Hindlimb muscle (tissue), 1 donor: ENCODE data around the gene ACTR2. TPM values are rescaled to one million over a fixed set of nuclear protein-coding genes. Genes with fewer than 3 reads are reported as not detected.

Experiments used
- DNase-seq: peaks from one replicate; pipeline ENCODE4 v3.0.0-alpha.2; 2013
- polyA plus RNA-seq: library from polyadenylated mRNA; unstranded; fragments of 120-200 nt; gene quantifications from one replicate; pipeline ENCODE4 v1.2.1, GENCODE V29; 2013; ENCODE audit not compliant: insufficient read length

Gene ACTR2
- polyA plus RNA-seq, 1 donor, result 110 TPM

DNA sequence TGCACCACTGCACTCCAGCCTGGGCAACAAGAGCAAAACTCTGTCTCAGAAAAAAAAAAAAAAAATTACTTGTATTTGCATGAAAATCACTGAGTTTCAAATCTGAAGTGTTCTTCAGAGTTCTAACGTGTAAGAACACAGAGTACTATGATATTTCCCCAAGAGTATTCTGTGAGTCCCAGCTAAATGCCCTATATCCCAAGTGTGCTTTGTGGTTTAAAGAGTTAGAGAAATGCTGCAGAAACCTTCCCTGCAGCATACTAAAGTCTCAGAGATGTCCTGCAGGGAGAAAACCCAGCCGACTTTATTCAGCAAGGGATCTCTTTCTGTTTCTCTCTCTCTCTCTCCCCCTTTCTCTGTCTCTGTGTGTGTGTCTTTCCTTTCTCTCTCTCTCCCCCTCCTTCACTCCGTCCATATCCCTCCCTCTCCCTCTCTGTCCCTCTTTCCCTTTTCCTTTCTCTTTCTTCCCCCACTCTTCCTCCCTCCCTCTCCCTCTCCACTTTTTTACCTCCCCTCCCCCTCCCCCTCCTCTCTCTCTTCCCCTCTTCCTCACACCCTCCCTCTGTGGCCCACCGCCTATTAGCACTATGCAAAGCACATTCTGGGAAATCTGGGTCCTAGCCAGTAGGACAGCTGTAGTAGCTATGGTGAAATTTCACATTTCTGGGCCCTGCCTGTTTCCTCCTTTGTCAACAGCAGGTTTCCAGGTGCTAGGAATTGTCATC, 54.2 kb downstream of the ACTR2 start:
- DNase-seq, result peak; percentile 80

- no peak for DNase-seq
Observed at GRCh38 chr2:65282477-65283053, 54.9 kb downstream of the ACTR2 start.

GRCh38 chr2:65287364-65287763, 59.7 kb downstream of the ACTR2 start:
- DNase-seq, result no peak

DNA sequence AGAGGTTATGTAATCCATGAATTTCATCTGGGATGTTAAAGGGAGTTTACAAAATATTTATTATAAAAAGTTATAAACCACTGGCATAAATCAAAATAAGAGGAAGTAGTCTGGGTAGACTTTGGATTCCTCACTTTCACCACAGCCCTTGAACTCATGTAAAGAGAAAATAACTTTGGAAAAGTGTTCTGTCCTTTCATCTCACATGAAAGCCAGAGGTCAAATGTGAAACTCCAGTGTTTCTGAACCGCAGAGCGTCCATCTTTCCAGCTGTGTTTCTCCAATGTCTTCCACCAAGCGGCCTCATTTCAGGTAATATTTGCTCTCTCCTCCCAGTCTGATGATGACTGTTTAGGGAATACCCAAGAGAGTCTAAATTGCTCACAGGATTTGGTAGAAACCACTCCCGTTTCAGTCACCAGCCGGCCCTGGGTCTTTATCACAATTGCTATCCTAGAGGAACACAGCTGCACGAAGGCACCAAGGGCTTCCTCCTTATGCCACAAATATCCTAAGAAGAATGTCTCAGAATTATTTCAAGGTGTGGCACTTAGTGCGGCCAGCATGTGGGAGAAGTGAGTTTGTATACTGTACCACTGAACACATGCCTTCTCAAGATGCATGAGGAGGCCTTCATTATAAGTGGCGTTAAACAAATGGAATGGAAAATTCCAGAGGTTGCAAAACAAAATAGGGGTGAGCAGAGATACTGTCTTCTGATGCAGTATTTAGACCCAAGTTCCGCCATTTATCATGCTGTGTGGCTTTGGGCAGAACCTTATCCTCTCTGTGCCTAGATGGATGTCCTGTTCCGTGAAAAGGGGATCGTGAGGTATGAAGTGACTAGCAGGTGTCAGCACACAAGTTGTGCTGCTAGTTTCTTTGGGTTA, 63.8 kb downstream of the ACTR2 start:
- no peak for DNase-seq

GRCh38 chr2:65292106-65292400, 64.4 kb downstream of the ACTR2 start:
- DNase-seq, result no peak

DNA sequence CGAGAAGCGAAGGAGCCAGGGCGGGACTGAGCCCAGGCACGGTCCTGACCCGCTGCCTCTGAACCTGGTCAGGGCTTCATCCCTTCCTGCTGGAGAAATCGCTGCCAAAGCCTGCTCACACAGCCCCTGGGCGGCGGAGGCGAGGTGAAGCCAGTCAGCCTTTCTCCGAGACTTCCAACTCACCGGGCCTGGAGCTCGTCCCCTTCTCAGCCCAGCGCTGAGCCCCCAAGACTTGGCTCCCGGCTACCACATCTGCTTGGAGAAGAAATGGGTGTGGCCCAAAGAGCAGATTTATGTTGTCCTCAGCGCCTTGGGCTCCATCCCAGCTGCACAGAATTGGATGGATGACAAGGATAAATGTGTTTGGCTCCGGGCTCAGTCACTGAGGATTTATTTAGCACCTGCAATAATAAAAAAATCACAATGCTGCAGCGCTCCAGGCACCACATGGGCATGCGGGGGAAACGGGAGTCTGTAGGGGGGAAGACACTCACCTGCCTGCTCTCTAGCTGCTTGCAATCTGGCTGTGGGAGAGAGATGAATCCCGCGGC, 64.9 kb downstream of the ACTR2 start:
- peak; percentile 60 for DNase-seq

GRCh38 chr2:65293376-65293775, 65.7 kb downstream of the ACTR2 start:
- DNase-seq, result no peak

- no peak for DNase-seq
Observed at GRCh38 chr2:65294136-65294535, 66.5 kb downstream of the ACTR2 start.

GRCh38 chr2:65294701-65295100, 67.1 kb downstream of the ACTR2 start:
- DNase-seq, result no peak

DNA sequence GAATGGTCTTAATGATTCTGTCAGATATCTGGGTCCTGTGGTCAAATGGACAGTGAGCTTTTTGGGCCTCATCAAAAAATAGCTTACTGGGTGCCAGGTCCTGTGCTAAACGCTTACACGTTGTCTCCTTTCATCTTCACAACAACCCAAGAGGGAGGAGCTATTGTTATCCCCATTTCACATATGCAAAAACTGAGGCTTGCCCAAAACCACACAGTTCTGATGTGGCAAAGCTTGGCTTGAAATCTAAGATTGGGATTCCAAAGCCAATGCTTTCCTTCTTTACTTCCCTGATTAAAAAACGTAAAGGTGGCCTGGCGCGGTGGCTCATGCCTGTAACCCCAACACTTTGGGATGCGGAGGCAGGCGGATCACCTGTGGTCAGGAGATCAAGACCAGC, 69.3 kb downstream of the ACTR2 start:
- DNase-seq, result no peak

GRCh38 chr2:65297544-65297943, 69.9 kb downstream of the ACTR2 start:
- no peak for DNase-seq

DNA sequence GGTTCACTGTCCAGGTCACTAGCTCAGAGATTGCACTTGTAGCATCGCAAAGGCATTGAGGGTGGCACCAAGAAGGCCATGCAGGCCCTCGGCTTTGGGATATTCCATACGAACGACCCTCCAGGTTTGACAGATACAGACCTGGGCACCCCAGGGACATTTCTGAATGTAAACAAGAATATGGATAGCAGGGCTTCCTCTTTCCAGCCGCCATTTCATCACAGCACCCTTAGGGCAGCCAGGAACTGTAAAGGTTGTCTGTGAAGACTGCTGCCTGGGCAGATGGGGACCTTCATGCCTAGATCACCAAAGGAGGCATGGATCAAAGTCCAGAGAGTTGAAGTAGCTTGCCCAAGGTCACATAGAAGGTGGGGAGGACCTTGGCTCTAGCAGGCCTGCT, 70.5 kb downstream of the ACTR2 start:
- no peak for DNase-seq

GRCh38 chr2:65299246-65299645, 71.6 kb downstream of the ACTR2 start:
- no peak for DNase-seq

DNA sequence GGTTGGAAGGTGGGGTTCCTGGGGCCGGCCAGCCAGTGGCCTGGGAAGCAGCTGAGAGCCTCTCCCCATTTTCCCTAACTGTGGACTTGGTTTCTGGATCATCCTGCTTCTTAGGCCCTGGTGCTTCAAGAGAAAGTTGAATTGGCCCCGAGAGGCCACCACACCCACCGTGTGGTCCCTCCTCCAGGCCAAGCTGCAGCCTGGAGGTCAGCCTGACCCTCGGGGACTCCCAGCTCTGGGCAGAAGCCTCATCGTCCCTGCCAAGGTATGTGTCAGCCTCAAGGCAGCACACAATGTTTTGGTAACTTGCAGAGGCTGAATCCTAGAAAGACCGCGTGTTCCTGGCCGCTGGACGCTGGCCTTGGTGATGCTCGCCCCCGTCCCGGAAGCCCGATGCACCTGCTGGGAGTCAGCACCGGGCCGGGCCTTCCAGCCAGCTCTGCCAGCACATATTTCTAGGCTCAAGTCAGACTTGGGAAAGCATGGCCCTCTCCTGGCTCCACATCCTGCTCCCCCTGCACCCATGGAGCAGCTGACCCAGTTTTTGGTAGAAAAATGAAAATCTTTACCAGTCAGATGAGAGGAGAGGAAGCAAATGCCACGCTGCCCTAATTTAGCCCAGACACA, 72.6 kb downstream of the ACTR2 start:
- peak; percentile 73 for DNase-seq

DNA sequence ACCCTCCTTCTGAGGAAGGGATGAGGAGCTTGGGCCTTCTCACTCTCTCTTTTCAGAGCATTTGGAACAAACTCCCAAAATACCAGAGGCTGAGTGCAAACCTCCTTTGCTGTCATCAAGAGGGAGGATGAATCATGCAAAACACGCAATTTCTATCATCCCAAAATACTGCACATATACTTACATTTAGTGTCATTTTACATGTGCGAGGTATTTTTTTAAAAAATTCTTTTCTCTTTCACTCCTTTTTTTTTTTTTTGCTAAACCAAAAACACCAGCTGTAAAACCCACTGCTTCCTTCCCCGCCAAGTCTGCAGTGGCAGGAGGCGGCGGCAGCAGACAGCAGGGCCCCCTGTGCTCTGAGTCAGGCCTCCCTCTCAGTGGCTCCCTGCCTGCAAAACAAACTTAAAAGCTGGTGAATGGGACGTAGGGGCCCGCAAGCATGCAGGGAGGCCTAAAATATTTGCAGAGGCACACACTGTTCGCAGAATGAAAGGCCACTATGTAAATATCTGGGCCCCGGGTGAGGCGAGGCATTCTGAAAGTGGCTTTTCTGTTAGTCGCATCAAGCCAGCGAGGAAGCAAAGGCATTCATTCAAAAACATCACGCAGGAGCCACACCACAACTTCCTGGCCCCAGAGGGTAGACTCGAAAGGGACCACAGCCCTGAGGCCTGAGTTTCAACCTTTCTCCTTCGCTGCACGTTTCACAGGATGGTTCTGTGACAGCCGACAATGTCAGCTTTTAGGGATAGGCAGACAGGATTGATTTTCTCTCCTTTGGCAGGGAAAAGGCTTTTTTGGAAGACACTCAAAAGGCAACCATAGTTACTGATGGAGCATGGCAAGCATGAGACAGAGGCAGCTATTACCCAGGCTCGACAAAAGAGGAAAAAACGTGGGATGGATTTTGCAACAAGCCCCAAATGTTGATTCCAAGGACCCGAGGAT, 73.4 kb downstream of the ACTR2 start:
- DNase-seq, result peak; percentile 63

- DNase-seq, result no peak
Observed at GRCh38 chr2:65305934-65306333, 78.3 kb downstream of the ACTR2 start.

DNA sequence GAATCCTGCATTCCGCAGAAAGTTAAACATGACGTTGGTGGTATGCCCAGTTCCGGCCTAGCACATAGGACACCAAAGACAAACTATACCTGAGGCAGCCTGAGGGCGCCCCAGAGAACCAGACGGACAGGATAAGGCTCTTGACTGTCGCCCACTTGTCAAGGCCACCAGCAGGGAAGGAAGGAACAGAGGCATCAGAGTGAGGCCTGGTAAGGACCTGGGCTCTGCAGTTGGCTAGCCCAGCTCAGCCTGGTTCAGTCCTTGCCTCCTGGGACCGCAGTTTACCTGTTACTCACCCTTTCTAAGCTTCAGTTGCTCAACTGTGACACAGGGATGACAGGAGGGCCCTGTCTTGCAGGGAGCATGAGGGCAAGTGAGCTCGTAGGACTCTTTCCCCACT, 82.1 kb downstream of the ACTR2 start:
- no peak for DNase-seq

GRCh38 chr2:65311049-65311448, 83.4 kb downstream of the ACTR2 start:
- DNase-seq, result no peak

- DNase-seq, result no peak
Observed at GRCh38 chr2:65311596-65311995, 84.0 kb downstream of the ACTR2 start.

DNA sequence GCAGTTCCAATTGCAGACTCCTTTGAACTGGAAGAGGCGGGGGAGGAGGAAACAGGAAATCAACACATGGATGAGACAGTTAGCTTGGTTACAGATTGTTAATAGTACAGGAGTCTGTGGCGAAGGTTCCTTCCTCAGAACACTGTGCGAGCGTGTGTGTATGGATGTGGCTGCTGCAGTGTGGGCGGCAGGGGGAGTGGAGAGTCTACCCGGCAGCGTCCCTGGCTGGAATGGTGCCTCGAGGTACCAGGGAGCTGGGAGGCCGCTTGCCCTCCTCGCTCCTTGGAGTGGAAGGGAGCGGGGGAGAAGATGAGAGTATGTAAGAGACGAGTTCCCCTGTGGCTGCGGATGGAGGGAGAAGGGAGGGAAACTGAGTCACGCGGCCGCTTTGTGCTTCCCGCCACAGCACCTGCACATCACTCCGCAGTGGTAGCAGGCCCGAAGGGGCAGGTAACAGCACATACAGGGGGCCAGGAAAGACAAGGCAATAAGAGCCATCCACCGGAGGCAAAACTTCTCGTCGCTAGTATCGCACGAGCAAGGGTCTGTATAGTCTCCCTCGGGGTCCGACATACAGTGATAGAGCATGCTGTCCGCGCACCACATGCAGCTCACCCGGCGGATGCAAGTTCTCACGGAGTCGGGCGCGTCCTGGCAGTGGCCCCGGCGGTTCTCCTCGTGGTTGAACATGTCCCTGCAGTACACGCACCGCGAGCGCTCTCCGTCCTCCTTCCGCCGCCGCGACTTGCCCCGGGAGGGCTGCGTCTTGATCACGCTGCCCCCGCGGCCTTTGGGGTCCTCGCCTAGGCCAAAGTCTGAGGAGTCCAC, 85.7 kb downstream of the ACTR2 start:
- DNase-seq, result no peak

DNA sequence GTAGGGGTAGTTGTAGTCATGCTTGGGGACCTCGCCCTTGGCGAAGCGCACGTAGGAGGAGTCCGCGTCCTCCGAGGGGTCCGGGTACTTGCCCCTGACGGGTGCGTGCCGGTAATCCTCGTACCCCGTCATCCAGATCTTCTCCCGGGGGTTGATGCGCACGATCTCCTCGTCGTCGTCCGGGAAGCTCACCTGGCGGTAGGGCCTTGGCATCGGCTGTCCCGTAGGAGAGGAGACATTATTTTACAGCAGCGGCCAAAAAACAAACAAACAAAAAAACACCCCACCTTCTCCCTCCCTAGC, 86.3 kb downstream of the ACTR2 start:
- no peak for DNase-seq
